Measurements from ENCODE around the gene GPR108. TPM values are rescaled to one million over a fixed set of nuclear protein-coding genes. Genes with fewer than 3 reads are reported as not detected.

GPR108 gene
- total RNA-seq, 5 donors from 2014 or later (not counting 1 experiment from before 2014, with no cell fraction given): 51.8 to 83.3 (median 58.4) TPM

DNA sequence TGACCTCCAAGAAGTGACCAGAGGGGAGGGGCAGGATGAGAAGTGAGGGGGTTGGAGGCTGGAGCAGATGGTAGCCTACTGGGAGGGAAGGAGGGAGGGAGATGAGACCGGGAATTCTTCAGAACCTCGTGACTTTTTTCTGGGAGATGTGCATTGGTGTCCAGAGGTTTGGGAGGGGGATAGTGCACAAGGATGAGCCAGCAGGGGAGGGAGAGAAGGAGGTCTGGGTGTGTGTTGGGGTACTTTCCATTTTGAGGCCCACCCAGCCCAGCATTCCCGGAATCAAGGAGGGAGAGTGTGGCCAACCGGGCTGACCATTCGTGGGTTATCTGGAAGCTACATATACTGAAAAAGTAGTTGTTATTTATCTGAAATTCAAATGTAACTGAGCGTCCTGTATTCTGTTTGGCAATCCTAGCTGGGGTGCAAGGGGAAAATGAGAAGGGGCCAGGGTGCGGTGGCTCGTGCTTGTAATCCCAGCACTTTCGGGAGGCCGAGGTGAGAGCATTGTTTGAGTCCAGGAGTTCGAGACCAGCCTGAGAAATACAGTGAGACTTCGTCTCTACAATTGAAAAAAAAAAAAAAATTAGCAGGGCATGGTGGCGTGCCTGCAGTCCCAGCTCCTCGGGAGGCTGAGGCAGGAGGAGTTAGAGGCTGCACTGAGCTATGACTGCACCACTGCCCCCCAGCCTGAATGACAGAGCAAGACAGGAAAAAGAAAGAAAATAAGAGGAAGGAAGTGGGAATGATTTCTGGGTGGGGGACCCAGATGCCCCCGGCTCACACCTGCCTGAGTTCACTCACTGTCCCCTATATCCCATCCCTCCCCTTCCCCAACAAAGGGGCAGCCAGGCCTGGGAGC, 12.5 kb downstream of the GPR108 start:
- Histone ChIP-seq H3K27me3 (replicated peaks in 1 of 2; ENCODE audit: control insufficient read depth in 2 of 2, extremely low read depth in 1 of 2, insufficient read depth in 2 of 2, low read length in 1 of 2) (no peaks in the 10 kb centered on the region), H3K4me3 (ENCODE audit: control insufficient read depth in 1 of 2, extremely low read depth in 1 of 2, low read length in 1 of 2) (no peak overlapping the region), H3K27ac (ENCODE audit: low read length) (no peak overlapping the region), H3K4me1 (ENCODE audit: control insufficient read depth in 1 of 2, extremely low read depth in 1 of 2, insufficient read depth in 2 of 2, low read length in 2 of 2) (peaks cover 2 to 8% of the 10 kb centered on the region in 2 experiments), H3K9me3 (no peaks in the 10 kb centered on the region), H3K36me3 (ENCODE audit: control insufficient read depth in 2 of 2, extremely low read depth in 1 of 2, insufficient read depth in 1 of 2, low read length in 1 of 2) (peaks cover 0 to under 1% of the 10 kb centered on the region in 2 donors)
- Mint-ChIP-seq H3K27me3 (no peaks in the 10 kb centered on the region), H3K27ac (no peak overlapping the region), H3K4me3 (no peak overlapping the region), H3K4me1 (peaks cover 13 to 36% (median 28%) of the 10 kb centered on the region in 3 donors), H3K36me3 (no peaks in the 10 kb centered on the region), H3K9me3 (no peaks in the 10 kb centered on the region)
- ATAC-seq (replicated peaks in 1 of 4): no peak
- no peak for DNase-seq
- 87% methylated on average over 11 of the region's 15 CpGs for WGBS (ENCODE audit: insufficient coverage)
- ChIA-PET POLR2A (interaction anchor here in 1 of 2 donors (0.7 kb wide), 1 partner anchor 1219 kb away, joined by 3 read pairs; no protein-coding TSS in a partner anchor), CTCF (interaction anchor here in 1 of 2 donors (0.6 kb wide), 1 partner anchor 102 kb away, joined by 3 read pairs; no protein-coding TSS in a partner anchor)

DNA sequence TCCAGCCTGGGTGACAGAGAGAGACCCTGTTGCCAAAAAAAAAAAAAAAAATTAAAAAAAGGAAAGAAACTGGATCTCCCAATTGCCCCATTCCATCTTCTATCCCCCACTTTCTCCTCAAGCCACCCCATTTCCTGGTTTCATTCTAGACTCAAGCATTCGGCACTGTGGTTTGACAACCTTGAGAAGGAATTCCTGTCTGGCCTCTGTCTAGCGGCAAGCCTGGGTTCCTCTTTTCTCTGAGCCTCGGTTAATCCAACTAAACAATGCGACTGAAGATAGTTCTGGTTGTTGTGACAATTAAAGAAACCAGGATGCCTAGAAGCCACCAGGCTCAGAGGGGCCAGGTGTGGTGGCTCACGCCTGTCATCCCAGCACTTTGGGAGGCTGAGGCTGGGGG, 13.6 kb downstream of the GPR108 start:
- POLR2A ChIA-PET: interaction anchor here in 1 of 2 donors (0.7 kb wide), 1 partner anchor 1220 kb away, joined by 3 read pairs; no protein-coding TSS in a partner anchor
- H3K4me3 Mint-ChIP-seq: no peak overlapping the region
- Histone ChIP-seq H3K4me3 (ENCODE audit: control insufficient read depth in 1 of 2, extremely low read depth in 1 of 2, low read length in 1 of 2) (no peak overlapping the region), H3K4me1 (ENCODE audit: control insufficient read depth in 1 of 2, extremely low read depth in 1 of 2, insufficient read depth in 2 of 2, low read length in 2 of 2) (peaks cover 2 to 8% of the 10 kb centered on the region in 2 experiments), H3K36me3 (ENCODE audit: control insufficient read depth in 2 of 2, extremely low read depth in 1 of 2, insufficient read depth in 1 of 2, low read length in 1 of 2) (no peaks in the 10 kb centered on the region), H3K27ac (ENCODE audit: low read length) (no peak overlapping the region), H3K9me3 (no peaks in the 10 kb centered on the region), H3K27me3 (replicated peaks in 1 of 2; ENCODE audit: control insufficient read depth in 2 of 2, extremely low read depth in 1 of 2, insufficient read depth in 2 of 2, low read length in 1 of 2) (no peaks in the 10 kb centered on the region)
- peak overlapping the region in 1 of 2 donors; percentile 55 for H3K27ac Mint-ChIP-seq
- ATAC-seq (replicated peaks in 1 of 4): no peak
- H3K27me3 Mint-ChIP-seq: no peaks in the 10 kb centered on the region
- DNase-seq: peak in 2 of 35 experiments; percentile 21 to 28
- no peaks in the 10 kb centered on the region for H3K9me3 Mint-ChIP-seq
- no peaks in the 10 kb centered on the region for H3K36me3 Mint-ChIP-seq
- peaks cover 13 to 39% (median 30%) of the 10 kb centered on the region in 3 donors for H3K4me1 Mint-ChIP-seq
- CTCF ChIA-PET: no interaction called here
- 58% methylated on average over 4 of the region's 5 CpGs for WGBS (ENCODE audit: insufficient coverage)

DNA sequence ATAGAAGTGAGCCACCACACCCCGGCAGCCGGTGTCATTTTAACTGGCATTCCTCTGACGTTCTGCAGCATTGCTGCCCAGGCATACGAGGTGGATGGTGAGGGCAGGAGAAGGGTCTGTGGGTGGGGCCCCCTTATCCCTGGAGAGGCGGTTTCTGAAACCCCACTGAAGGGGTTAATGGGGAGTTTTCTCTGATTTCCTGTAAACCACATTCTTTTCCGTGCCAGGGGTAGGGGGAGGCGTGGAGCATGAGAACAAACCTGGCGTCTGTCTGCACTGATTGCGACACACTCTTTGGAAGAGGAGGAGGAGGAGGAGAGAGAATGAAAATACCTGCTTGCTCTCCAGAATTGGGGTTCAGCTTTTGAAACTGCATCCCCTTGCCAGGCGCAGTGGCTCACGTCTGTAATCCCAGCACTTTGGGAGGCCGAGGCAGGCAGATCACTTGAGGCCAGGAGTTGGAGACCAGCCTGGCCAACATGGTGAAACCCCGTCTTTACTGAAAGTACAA, 14.2 kb downstream of the GPR108 start:
- no peaks in the 10 kb centered on the region for H3K9me3 Mint-ChIP-seq
- CTCF ChIA-PET: no interaction called here
- H3K36me3 Mint-ChIP-seq: no peaks in the 10 kb centered on the region
- H3K4me1 Mint-ChIP-seq: peaks cover 13 to 36% (median 30%) of the 10 kb centered on the region in 3 donors
- H3K4me3 Mint-ChIP-seq: no peak overlapping the region
- WGBS (ENCODE audit: insufficient coverage): 86% methylated on average over 5 of the region's 13 CpGs
- POLR2A ChIA-PET: no interaction called here
- no peaks in the 10 kb centered on the region for H3K9me3 ChIP-seq
- no peak overlapping the region for H3K4me3 ChIP-seq (ENCODE audit: control insufficient read depth in 1 of 2, extremely low read depth in 1 of 2, low read length in 1 of 2)
- peaks cover 2 to 8% of the 10 kb centered on the region in 2 experiments for H3K4me1 ChIP-seq (ENCODE audit: control insufficient read depth in 1 of 2, extremely low read depth in 1 of 2, insufficient read depth in 2 of 2, low read length in 2 of 2)
- H3K27me3 Mint-ChIP-seq: no peaks in the 10 kb centered on the region
- no peak for ATAC-seq (replicated peaks in 1 of 4)
- no peaks in the 10 kb centered on the region for H3K27me3 ChIP-seq (replicated peaks in 1 of 2; ENCODE audit: control insufficient read depth in 2 of 2, extremely low read depth in 1 of 2, insufficient read depth in 2 of 2, low read length in 1 of 2)
- no peaks in the 10 kb centered on the region for H3K36me3 ChIP-seq (ENCODE audit: control insufficient read depth in 2 of 2, extremely low read depth in 1 of 2, insufficient read depth in 1 of 2, low read length in 1 of 2)
- H3K27ac ChIP-seq (ENCODE audit: low read length): no peak overlapping the region
- no peak overlapping the region for H3K27ac Mint-ChIP-seq
- no peak for DNase-seq

DNA sequence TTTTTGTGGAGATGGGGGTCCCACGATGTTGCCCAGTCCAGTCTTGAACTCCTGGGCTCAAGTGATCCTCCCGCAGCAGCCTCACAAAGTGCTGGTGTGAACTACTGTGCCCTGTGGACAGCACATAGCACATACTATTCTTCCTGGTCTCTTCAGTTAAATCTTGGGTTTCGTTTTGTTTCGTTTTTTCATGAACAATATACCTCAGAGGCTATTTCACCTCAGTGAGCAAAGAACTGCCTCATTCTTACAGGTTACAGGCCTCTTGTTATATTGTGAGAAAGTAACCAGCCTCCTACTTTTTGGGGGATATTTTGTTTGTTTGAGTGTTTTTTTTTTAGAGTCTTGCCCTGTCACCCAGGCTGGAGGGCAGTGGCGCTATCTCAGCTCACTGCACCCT, 15.6 kb downstream of the GPR108 start:
- no peaks in the 10 kb centered on the region for H3K9me3 ChIP-seq
- H3K27me3 ChIP-seq (replicated peaks in 1 of 2; ENCODE audit: control insufficient read depth in 2 of 2, extremely low read depth in 1 of 2, insufficient read depth in 2 of 2, low read length in 1 of 2): no peaks in the 10 kb centered on the region
- no peak overlapping the region for H3K4me3 ChIP-seq (ENCODE audit: control insufficient read depth in 1 of 2, extremely low read depth in 1 of 2, low read length in 1 of 2)
- ATAC-seq (replicated peaks in 1 of 4) (no peak), DNase-seq (no peak)
- Mint-ChIP-seq H3K36me3 (no peaks in the 10 kb centered on the region), H3K4me1 (peaks cover 13 to 42% (median 35%) of the 10 kb centered on the region in 3 donors), H3K27ac (peak overlapping the region in 1 of 2 donors; percentile 24), H3K9me3 (no peaks in the 10 kb centered on the region), H3K4me3 (no peak overlapping the region), H3K27me3 (no peaks in the 10 kb centered on the region)
- no peak overlapping the region for H3K27ac ChIP-seq (ENCODE audit: low read length)
- no peaks in the 10 kb centered on the region for H3K36me3 ChIP-seq (ENCODE audit: control insufficient read depth in 2 of 2, extremely low read depth in 1 of 2, insufficient read depth in 1 of 2, low read length in 1 of 2)
- CTCF ChIA-PET: interaction anchor here (0.6 to 0.7 kb wide), 2 partner anchors 16 to 122 kb away, joined by 3 to 4 read pairs; partner anchors contain the start of gene GPR108 (in 1 of the 2)
- POLR2A ChIA-PET: no interaction called here
- no CpG with 5 or more reads among the region's 5 CpGs for WGBS (ENCODE audit: insufficient coverage)
- H3K4me1 ChIP-seq (ENCODE audit: control insufficient read depth in 1 of 2, extremely low read depth in 1 of 2, insufficient read depth in 2 of 2, low read length in 2 of 2): peaks cover 2 to 8% of the 10 kb centered on the region in 2 experiments

DNA sequence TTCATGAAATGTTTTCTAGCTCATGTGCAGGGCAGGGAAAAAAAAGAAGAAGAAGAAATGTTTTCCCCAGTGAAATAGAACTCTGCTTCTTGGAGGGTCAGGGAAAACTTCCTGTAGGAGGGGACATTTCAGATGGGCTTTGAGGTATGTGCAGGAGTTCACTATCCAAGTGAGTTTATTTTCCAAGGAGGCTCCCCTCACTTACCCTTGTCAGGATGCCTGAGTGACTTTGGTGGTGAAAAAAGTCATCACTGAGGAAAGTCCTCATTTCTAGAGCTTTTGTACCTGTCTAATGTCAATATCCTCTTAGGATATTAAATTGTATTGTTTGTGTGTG, 16.3 kb downstream of the GPR108 start:
- CTCF ChIA-PET: no interaction called here

DNA sequence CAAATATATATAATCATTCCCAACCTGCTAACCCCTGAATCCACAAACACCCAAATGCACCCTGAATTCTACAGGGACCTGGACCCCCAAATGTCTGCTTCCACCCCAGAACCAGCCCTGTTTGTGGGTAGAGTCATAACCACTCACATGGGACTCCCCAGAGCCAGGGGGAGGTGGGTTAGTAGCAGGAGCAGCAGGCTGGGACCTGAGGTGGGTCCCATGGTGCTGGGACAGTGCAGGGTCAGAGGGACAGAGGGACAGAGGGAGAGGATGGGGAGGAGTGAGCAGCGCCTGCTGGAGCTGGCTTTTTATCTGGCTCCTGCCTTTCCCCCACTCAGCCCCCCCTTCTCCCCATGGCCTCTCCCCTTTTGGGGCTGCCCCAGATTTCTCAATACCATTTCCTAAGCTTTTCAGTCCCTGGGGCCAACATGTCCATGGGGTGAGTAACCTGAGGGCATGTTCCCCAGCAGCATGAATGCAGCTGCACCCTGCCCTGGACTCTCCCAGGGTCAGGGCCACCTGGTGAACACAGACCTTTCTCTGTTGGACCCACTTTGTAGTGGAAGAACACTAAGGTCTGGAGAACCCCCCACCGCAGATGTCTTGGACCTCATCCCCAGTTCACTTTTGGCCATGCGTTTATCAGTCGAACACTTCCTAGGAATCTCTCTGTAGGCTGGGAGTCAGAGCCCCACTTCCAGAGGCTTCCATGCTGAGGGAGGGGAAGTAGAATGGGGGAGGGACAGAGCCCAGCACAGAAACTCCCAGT, 16.8 kb downstream of the GPR108 start, which contains the start of gene C3:
C3 (minus strand) TSS at position 282 of the 769 bp plus-strand sequence; CDS start at position 221, 61 bp downstream.
- Histone ChIP-seq H3K9me3 (no peaks in the 10 kb centered on the region), H3K27ac (ENCODE audit: low read length) (no peak within 1 kb of the TSS), H3K4me3 (ENCODE audit: control insufficient read depth in 1 of 2, extremely low read depth in 1 of 2, low read length in 1 of 2) (no peak within 1 kb of the TSS), H3K4me1 (ENCODE audit: control insufficient read depth in 1 of 2, extremely low read depth in 1 of 2, insufficient read depth in 2 of 2, low read length in 2 of 2) (peaks cover 2 to 8% of the 10 kb centered on the region in 2 experiments), H3K36me3 (ENCODE audit: control insufficient read depth in 2 of 2, extremely low read depth in 1 of 2, insufficient read depth in 1 of 2, low read length in 1 of 2) (no peaks in the 10 kb centered on the region), H3K27me3 (replicated peaks in 1 of 2; ENCODE audit: control insufficient read depth in 2 of 2, extremely low read depth in 1 of 2, insufficient read depth in 2 of 2, low read length in 1 of 2) (no peaks in the 10 kb centered on the region)
- CTCF ChIA-PET: no interaction called here
- Mint-ChIP-seq H3K4me3 (no peak within 1 kb of the TSS), H3K36me3 (no peaks in the 10 kb centered on the region), H3K9me3 (no peaks in the 10 kb centered on the region), H3K27ac (peak within 1 kb of the TSS in 1 of 2 donors; percentile 7), H3K4me1 (peaks cover 11 to 45% (median 33%) of the 10 kb centered on the region in 3 donors), H3K27me3 (no peaks in the 10 kb centered on the region)
- WGBS (ENCODE audit: insufficient coverage): 100% methylated on average over 3 of the region's 4 CpGs
- DNase-seq: no peak
- POLR2A ChIA-PET: no interaction called here
- ATAC-seq (replicated peaks in 1 of 4): no peak

More for the DNA sequence above, 16.3 kb downstream of the GPR108 start:
- Histone ChIP-seq H3K36me3 (ENCODE audit: control insufficient read depth in 2 of 2, extremely low read depth in 1 of 2, insufficient read depth in 1 of 2, low read length in 1 of 2) (no peaks in the 10 kb centered on the region), H3K27me3 (replicated peaks in 1 of 2; ENCODE audit: control insufficient read depth in 2 of 2, extremely low read depth in 1 of 2, insufficient read depth in 2 of 2, low read length in 1 of 2) (no peaks in the 10 kb centered on the region), H3K4me1 (ENCODE audit: control insufficient read depth in 1 of 2, extremely low read depth in 1 of 2, insufficient read depth in 2 of 2, low read length in 2 of 2) (peaks cover 2 to 8% of the 10 kb centered on the region in 2 experiments), H3K27ac (ENCODE audit: low read length) (no peak overlapping the region), H3K4me3 (ENCODE audit: control insufficient read depth in 1 of 2, extremely low read depth in 1 of 2, low read length in 1 of 2) (no peak overlapping the region), H3K9me3 (no peaks in the 10 kb centered on the region)
- Mint-ChIP-seq H3K4me3 (no peak overlapping the region), H3K27me3 (no peaks in the 10 kb centered on the region), H3K36me3 (no peaks in the 10 kb centered on the region), H3K4me1 (peaks cover 13 to 47% (median 35%) of the 10 kb centered on the region in 3 donors), H3K27ac (no peak overlapping the region), H3K9me3 (no peaks in the 10 kb centered on the region)
- ATAC-seq (replicated peaks in 1 of 4) (no peak), DNase-seq (no peak)
- POLR2A ChIA-PET: no interaction called here
